HG03139 (cell line): ENCODE results near the gene INPP4B.
"Not testable (repeated sequence)": the region's sequence is repeated elsewhere in the genome, so short reads cannot be mapped to it uniquely, and the experiment has no call there.

Source experiments
- ATAC-seq: cut with Tn5 transposase; IDR thresholded peaks from one replicate; pipeline ENCODE4 v1.9.1; 2021; ENCODE audit not compliant: unreplicated experiment

INPP4B gene

DNA sequence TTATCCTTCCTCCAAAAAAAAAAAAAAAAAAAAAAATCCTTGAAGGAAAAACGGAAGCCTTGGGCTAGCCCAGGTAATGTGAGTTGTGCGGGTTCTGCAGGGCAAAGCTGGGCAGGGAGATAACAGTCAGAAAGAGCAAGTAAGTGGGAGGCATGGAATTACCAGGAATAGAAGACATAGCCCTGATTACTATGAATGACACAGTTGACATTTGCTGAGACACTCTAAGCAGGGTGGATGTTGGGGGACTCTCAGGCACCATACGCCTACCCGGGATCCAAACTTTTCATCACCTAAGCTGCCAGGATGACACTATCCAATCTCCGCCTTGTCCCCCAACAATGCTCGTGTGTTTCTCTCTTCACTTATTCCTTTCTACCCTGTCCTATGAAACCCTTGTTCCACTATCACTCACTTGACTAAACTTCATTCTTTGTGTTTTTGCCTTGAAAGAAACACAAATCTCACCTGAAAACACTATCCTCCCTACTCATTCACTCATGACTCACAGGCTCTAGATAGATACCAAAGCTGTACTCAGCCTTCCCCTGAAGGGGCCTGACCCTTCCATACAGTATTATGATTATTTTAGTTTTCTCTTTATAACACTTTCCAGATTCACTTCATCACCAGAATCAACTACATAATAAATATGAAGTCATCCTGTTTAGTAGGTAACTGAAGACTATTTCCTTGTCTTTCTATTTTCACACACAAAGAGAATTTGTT, 158.4 kb downstream of the INPP4B start:
- no peak for ATAC-seq

DNA sequence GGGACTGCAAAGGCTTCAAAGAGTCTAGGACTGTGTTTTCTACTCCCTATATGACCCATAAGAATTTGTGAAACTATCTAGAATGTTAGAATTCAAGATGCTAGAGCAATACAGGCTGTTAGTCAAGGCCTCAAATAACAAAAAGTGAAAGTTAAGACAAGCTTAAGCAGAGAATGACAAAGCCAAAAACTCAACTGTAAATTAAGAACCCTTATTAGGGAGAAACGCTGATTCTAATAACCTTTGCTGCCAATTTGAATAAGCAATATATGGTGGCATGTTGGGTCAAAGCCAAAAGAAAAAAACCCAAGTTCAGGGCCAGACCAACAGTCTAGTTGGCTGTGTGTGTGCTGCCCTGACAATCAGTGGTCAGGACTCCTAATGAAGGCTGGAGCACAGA, 160.0 kb downstream of the INPP4B start:
- no peak for ATAC-seq

DNA sequence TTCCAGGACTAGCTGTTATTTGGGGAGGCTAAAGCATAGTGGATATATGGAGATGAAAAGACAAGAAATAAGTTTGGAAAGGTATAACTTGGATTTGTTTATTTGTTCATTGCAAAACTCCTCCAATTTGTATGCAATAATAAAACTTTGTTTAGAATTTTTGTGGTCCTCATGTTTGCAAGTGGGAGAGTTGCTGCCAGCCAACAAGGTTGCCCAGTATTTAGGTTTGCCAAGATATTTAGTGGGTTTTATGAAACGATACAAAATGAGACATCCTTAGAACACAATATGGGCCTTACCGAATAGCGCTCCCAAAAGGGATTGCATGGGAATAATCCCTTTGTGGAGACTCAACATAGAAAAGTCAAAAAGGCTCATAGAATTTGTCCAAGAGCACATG, 162.1 kb downstream of the INPP4B start:
- no peak for ATAC-seq

DNA sequence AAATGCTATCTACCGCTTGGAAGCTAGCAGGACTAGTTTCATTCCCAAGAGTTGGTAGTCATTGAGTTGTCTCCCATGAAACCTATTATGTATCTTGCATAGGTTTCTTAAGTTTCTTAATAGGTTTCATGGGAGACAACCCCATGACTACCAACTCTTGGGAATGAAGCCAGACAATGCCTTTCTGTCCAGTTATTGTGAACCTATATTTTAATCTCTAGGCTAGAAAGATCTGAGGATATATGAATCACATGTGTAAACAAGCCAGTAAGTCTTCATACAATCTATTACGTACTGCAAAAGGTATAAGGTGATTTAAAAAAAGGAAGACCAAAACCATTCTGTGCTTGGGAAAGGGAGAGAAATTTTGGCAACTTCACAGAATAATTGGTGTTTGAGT, 162.6 kb downstream of the INPP4B start:
- ATAC-seq: no peak

DNA sequence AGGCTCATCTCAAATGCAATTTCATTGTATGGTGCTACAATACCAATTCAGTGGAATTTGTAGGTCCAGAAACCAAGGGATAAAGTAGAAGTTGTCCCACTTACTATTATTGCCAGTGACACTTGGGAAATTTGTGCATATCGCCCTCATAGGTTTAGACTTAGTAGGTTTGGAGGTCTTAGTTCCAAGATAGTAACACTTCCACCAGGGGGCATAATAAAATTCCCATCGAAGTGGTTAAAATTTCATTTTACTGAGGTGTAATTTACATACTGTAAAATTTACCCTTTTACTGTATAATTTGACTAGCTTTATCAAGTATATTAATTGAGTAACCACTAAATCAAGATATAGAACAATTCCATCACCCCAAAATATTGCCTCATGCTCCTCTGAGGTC, 174.6 kb downstream of the INPP4B start:
- no peak for ATAC-seq

DNA sequence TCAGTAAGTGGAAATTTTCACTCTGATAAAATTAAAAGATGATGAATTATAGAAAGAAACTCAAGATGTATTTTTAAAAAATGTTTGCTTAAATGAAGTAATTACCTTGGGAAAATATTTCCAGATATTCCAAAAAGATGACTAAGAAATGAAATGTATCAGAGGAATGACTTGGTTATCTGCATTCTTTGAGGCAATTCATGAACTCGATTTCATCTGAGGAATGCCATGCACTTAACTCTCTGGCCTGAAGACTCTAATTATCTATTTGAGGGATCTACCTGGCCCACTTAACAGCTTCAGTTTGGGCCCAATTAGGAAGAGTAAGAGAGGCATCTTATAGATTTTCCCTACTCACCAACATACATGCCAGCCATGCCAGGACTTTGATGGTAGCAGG, 182.3 kb downstream of the INPP4B start:
- ATAC-seq: no peak

DNA sequence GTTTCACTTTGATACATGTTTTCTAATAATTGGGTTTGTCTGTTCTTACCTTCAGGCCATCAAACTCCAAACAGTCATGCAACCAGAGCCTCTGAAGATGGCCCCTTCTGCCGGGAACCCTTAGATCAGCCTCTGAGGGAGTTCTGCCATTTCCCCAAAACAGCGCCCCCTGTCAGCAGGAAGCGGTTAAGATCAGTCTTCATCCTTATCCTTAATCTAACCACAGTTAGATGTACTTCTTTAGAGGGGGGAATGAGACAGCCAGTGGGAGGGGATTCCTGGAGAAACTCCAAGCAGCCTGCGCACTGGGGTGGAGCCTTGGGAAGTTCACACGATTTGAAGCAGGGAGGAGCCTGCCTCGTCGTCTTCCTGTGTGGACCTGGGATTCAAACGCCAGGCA, 185.4 kb downstream of the INPP4B start:
- no peak for ATAC-seq

DNA sequence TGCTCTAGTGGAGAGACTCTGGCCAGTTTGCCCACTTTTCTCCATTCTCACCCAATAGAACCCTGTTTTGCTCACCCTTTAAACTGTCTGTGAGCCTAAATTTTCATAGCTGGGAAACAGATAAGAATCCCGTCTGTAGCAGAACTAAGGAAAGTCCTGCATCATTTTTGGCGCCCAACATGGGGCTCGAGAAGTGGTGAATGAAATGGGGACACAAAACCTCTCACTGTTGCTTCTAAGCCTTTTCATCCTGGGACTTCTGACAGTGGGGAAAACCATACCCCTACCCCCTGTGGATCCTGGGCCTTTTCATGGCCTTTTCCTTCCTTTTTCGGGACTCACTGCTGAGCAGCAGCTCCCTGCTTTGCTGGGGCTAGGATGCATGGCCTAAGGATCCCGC, 189.9 kb downstream of the INPP4B start:
- no peak for ATAC-seq

DNA sequence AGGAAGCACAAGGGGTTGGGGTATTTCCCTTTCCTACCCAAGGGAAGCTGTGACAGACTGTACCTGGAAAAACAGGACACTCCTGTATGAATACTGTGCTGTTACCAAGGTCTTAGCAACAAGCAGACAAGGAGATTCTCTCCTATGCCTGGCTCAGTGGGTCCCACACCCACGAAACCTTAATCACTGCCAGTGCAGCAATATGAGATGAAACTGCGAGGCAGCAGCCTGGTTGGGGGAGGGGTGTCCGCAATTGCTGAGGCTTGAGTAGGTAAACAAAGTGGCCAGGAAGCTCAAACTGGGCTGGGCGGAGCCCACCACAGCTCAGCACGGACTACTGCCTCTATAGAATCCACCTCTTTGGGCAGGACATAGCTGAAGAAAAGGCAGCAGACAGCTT, 197.7 kb downstream of the INPP4B start:
- ATAC-seq: no peak

DNA sequence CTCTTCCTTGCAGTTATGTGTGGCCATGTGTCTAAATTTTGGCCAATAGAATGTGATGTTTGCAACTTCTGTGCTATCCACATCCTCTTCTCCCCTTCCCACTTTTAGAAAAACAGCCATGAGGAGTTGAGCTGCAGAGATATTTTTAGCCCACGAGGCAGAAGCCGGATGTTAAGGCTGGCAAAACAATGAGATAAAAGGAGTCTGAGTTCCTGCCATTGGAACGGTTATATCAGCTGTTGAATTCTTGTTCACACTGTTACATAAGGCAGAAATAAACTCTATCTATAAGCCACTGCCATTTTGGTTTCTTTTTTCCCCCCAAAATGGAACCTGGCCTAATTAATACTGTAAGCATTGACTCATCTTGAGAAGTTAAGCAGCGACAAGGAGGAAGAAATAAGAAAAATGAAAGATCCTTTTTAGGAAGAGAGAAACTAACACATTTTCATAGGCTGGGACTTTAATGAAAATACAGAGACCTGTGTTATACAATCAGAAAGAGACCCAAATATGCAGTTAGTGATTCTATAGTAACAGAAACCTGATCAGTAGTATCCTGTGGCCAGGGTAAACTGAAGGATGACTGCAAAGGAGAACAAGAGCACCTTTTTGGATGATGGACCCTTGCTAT, 200.5 kb downstream of the INPP4B start:
- no peak for ATAC-seq

DNA sequence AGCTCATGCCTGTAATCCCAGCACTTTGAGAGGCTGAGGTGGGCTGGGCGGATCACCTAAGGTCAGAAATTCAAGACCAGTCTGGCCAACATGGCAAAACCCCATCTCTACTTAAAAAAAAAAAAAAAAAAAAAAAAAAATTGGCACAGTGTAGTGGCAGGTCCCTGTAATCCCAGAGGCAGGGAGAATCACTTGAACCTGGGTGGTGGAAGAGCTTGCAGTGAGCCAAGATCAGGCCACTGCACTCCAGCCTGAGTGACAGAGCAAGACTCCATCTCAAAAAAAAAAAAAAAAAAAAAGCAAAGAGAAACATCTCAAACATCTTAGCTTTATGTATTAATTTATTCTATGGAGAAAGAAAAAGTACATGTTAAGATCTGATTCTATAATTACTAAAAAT, 201.5 kb downstream of the INPP4B start:
- ATAC-seq: not testable (repeated sequence)

DNA sequence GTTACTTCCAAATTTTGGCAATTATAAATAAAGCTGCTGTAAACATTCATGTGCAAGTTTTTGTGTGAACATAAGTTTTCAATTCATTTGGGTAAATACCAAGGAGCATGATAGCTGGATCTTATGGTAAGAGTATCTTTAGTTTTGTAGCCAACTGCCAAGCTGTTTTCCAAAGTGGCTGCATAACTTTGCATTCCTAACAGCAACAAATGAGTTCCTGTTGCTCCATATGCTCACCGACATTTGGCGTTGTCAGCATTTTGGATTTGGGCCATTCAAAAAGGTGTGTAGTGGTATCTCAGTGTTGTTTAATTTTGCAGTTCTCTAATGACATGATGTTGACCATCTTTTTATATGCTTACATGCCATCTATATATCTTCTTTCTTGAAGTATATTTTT, 208.5 kb downstream of the INPP4B start:
- ATAC-seq: no peak

DNA sequence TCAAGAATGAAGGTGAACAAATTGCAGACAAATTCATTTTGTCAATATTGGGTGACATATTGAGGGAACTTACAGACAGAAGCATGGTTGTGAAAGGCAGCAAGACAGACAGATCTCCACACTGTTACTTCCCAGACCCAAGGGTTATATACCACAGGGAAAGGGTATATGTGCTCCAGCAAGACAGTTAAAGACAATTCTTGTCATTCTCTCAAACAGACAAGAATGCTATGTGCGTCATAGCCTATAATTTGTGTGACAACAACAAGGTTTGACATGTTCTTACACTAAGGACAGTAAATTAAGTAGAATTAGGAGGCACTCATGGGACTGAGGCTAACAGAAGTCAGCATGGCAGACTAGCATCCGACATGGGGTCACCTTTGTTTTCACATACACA, 214.3 kb downstream of the INPP4B start:
- ATAC-seq: no peak

DNA sequence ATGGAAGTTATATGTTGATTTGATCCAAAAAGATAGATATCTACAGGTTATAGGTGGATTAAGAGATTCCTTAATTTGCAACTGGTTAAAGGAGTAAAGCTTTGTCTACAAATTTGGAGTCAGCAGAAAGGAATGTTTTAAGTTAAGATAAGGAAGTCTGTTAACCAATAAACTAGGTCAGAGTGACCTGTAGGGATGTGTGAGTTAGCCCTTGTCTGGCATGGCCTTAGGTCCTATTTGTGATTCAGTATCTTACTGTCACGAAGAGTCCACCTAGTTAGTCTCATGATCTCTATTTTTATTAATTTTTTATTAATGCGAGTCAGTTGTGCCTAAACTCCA, 230.8 kb downstream of the INPP4B start:
- no peak for ATAC-seq

DNA sequence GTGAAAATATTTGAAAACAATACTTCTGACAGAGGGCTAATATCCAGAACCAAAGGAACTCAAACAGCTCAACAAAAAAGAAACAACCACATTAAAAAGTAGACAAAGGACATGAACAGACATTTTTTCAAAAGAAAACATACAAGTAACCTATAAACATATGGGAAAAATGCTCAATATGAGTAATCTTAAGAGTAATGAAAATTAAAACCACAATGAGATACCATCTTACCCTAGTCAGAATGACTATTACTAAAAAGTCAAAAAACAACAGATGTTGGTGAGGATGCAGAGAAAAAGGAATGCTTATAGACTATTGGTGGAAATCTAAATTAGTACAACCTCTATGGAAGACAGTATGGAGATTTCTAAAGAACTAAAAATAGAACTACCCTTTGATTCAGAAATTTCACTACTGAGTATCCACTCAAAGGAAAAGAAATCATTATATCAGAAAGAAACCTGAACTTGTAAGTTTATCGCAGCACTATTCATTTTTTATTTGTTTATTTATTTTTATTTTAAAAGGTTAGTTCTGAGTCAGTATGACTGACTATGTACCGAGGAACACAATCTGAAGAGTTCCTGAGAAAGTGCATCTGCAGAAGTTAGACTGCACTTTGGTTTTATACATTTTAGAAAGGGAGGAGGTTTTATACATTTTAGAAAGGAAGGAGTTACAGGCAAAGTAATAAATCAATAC, 231.3 kb downstream of the INPP4B start:
- no peak for ATAC-seq

DNA sequence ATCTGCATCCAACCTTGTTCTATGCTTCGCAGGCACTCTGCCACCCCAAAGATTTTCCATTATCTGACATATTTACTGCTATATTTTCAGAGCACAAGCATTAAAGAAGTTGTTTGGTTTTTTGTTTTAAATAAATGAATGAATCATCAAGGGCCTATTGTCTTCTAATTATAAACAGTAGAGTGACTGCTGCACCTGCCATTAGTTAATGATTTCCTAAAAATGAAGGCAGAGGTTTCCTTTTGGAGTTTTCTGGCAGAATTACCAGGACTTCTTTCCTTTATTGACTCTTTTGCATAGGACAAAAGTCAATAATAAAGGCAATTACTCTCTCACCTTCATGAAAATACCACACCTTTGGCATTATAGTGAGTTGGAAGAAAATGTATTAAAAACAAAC, 238.1 kb downstream of the INPP4B start:
- ATAC-seq: no peak

DNA sequence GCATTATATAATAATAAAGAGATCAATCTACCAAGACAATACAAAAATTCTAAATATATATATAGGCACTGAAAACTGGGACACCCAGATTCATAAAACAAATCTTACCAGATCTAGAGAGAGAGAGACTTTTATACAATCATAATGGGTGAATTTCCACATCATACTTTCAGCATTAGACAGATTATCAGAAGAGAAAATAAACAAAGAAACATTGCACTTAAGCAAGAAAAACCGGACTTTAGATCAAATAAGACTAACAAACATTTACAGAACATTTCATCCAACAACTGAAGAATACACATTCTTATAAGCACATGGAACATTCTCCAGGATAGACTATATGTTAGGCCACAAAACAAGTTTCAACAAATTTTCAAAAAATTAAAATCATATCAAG, 245.1 kb downstream of the INPP4B start:
- ATAC-seq: no peak

DNA sequence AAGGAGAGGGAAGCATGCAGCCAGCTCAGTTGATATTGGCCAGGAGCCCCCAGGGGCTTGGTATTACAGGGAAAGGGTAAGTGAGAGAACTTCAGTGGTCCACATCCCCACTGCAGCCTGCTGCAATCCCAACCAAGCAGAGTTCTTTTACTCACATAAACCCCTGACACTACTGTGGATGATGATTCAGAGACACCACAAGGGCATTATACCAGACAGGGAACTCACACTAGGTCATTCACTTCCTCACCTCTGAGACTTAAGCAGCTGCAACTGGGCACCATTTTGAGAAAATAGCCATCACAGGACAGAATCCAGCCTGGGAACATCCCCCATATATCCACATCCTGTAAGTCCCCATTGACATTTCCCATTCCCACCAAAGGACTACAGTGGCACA, 248.0 kb downstream of the INPP4B start:
- no peak for ATAC-seq

DNA sequence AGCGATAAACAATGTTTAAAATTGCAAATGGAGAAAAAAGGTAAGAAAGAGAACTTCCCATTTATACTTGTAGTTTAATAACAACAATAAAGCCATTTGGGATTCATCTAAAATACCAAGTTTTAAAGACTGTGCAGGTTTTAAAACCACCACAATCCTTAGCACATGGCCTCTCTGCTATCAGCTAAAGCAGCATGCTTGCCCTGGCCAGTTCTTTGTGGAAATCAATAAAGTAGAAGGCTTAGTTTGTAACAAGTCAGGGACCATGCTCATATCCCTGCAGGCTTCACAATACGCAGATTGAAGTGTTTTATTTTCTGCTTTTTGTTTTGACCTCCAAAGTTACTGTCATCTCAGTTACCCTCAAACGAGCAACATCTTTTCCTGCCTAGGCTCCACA, 249.5 kb downstream of the INPP4B start:
- no peak for ATAC-seq

DNA sequence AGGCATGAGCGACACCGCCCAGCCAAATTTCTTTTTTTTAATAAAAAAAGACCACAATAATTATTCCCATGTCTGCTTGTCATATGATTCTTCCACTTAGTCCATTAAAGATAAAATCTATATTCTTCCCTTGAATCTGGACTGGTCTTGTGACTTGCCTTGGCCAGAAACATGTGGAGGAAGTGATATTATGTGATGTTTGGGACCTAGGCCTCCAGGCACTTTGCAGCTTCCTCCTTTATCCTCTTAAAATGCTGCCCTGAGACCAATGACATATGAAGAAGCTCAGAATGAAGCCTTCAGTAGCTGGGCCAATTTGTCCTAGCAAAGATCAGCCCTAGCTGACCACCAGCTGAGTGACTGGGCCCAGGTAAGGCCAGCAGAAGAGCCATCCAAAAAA, 250.0 kb downstream of the INPP4B start:
- ATAC-seq: no peak

DNA sequence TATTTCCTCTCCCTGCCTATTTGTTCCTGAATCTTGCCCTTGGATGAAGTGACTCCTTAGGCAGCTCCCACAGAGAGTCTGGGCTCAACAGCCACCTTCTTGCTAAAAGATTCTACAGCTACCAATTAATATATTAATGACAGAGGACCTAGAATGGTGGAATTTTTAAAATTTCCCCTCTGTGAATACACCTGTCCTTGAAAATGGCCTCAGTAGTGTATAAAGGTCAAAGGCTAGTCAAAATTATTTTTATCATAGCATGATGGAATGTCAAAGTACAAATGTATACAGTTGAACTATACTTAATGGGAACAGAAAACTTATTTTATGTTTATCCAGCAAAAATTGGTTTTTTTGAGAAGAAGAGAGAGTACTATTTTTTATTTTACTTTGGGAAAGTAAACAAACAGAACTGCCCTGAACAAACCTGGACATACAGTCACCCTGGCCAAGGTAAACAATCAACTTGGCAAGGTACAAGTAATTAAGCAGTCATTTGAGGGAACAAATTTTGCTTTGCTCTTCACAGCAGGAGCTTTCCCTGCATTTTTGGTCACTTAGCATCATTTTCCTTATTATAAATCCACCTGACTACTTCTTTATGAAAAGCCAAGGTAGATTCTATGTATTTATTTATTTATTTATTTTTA, 250.8 kb downstream of the INPP4B start:
- no peak for ATAC-seq

DNA sequence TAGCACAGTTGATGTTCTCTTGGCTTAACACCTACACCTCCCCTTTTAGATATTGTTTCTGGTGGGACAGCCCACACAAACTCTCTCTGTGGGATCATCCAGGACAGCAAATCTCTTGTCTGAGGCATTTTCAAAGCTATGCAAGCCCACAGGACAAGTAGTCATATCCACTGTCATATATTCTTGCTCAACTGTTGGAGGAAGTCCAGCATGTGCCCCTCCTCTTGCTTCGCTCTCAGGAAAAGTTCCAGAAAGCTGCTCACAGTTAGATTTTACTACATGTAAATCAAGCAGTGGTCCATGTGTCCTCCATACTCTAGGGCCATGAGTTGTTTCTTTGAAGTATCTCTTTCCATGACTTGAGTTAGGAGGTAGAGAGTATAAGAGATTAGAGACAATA, 260.7 kb downstream of the INPP4B start:
- no peak for ATAC-seq
